Suprapubic skin (tissue), 4 donors: Measurements from ENCODE around the gene CCDC106.

Experiments used
- CTCF ChIP-seq, 2 donors: fragments of 200-600 bp in 1 of 2; fragments of 450-650 bp in 1 of 2; sonication (generic) in 1 of 2; IDR thresholded peaks; one replicate each; pipeline ENCODE4 v1.5.1; 2016 to 2019; ENCODE audit warnings: antibody characterized with exemption in 2 of 2, mild to moderate bottlenecking in 1 of 2, moderate library complexity in 1 of 2
- EP300 ChIP-seq: sonication (generic); formaldehyde crosslinking; IDR thresholded peaks from one replicate; pipeline ENCODE4 v1.6.1; 2017; ENCODE audit warnings: antibody characterized with exemption
- POLR2A ChIP-seq, 2 donors: fragments of 450-650 bp; IDR thresholded peaks; one replicate each; pipeline ENCODE4 v1.6.1; 2017; ENCODE audit warnings: antibody characterized with exemption in 2 of 2, mild to moderate bottlenecking in 2 of 2, moderate library complexity in 2 of 2
- POLR2AphosphoS5 ChIP-seq, 3 donors: sonication (generic); formaldehyde crosslinking; IDR thresholded peaks; one replicate each; pipeline ENCODE4 v1.6.1; 2017; ENCODE audit warnings: antibody characterized with exemption in 3 of 3

- TF ChIP-seq CTCF (IDR thresholded peaks at IDR 0.05) (no peak), POLR2A (IDR thresholded peaks at IDR 0.05) (no peak), POLR2AphosphoS5 (IDR thresholded peaks at IDR 0.05) (no peak), EP300 (no peak)
Measured at GRCh38 chr19:55635334-55635717, 12.7 kb upstream of the CCDC106 start.
